ENCODE results near the gene LCORL. TPM values are rescaled to one million over a fixed set of nuclear protein-coding genes. Genes with fewer than 3 reads are reported as not detected.

LCORL gene
- total RNA-seq, 4 donors from 2014 or later, result 16.0 to 23.8 (median 18.5) TPM

- no peak for TF ChIP-seq CTCF (IDR thresholded peaks at IDR 0.05; ENCODE audit: low read depth)
These were observed 214.1 kb downstream of the LCORL start for GRCh38 chr4:17807446-17807845.

- no peak for TF ChIP-seq CTCF (IDR thresholded peaks at IDR 0.05; ENCODE audit: low read depth)
These were observed 215.9 kb downstream of the LCORL start for GRCh38 chr4:17805580-17806155.

- TF ChIP-seq CTCF (IDR thresholded peaks at IDR 0.05; ENCODE audit: low read depth), result no peak
These were observed 223.7 kb downstream of the LCORL start for GRCh38 chr4:17797808-17798207.

- TF ChIP-seq CTCF (IDR thresholded peaks at IDR 0.05; ENCODE audit: low read depth), result no peak
These were observed 226.8 kb downstream of the LCORL start for GRCh38 chr4:17794730-17795129.

Other genes with a start within 250 kb of the LCORL start
- not detected for gene FAM184B, start 240.1 kb downstream of the LCORL start, total RNA-seq
- 10 to 100 TPM; 12.7 to 33.5 (median 23.2) TPM for gene DCAF16, start 211.0 kb downstream of the LCORL start, total RNA-seq
- 1 to 10 TPM in 3 of 4 donors, under 1 TPM in 1; 0.33 to 2.2 (median 1.7) TPM for gene NCAPG, start 210.8 kb downstream of the LCORL start, total RNA-seq